HG03064 (cell line): ENCODE data around the gene TXNDC8.

ENCODE experiments used
- ATAC-seq: cut with Tn5 transposase; IDR thresholded peaks from one replicate; pipeline ENCODE4 v1.9.1; 2021; ENCODE audit warnings: low read depth; ENCODE audit not compliant: unreplicated experiment

TXNDC8 gene

DNA sequence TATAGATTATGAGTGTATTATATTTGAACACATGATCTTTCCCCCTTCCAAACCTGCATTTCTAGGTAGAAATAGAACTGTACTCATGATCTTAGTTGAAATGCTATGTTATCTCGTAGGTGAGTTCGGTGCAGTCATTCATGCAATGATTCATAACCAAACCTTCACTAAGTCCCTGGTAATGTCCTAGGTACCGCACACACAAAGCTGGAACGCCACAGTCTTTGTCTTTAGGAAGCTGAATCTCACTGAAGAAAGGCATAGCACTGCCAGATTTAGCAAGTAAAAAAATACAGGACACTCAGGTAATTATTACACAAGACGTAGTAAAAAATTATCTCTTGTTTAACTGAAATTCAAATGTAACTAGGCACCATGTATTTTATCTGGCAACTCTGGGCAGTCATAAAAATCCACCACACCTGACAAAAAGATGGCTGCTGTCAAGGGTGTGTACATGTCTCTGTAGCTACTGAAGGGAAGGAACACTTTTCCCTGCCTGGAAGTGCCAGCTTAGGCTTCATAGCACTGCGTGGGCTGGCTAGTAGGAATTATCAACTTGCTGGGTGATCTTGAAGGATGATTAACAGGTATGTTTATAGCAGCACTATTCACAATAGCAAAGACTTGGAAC is 53.3 kb downstream of the TXNDC8 start:
- ATAC-seq = no peak

DNA sequence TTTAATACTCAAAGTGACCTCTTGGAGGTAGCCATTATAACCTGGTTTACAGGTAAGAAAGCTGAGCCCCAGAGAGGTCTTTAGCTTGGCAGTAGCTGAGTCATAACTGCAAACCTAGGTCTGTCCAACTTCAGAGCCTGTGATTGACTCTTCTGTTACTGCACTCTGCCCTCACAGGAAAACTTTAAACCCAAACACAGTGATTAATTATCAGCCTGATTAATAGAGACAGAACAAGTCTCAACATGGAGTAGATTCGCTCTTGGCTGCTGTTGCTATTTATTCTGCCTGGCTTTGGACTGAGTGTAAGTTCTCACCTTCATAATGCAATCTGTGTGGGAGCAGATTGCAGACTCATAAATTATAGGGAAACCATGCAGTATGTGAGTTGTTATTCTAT is 53.9 kb downstream of the TXNDC8 start:
- ATAC-seq = no peak

DNA sequence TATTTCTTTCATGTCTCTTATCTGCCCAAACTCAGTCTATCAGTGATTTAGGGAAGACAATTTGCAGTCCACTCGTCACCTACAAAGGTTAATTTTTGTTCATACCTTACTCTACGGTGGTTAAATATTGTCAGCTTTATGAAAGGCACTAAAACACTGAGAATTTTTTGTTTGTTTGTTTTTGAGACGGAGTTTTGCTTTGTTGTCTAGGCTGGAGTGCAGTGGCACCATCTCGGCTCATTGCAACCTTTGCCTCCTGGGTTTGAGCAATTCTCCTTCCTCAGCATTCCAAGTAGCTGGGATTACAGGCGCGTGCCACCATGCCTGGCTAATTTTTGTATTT is 55.0 kb downstream of the TXNDC8 start:
- no peak for ATAC-seq

DNA sequence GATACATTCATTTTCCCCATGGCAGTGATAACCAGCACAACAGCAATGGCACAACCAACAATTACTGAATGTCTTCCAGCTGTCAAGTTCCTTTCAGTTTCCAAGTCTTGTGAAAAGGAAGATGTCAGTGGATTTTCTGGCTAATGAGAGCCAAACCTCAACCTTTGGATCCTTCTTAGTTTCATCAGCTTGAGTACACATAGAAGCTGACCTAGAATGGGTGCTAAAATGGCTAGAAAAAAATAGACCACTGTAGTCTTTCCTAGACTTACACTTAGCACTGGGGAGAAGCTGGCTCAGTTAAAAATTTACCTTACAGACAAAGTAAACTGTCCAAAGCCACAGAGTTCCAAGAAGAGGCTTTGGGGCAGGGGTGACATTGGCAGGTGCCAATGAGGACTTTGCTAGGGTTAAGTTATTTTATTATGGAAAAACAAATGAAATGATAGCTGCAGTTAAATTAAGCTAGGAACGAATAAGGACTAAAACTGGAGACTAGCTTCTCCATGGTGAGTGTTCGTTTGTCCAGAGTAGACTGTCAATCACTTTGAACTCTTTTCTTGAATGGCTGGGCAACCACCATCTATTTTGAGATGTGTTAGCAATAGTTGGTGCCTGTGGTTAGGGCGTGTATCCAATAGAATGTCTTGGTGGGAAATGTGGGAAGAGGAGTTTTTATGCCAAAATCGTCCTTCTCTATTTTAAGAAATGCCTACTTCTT is 55.5 kb downstream of the TXNDC8 start:
- no peak for ATAC-seq

DNA sequence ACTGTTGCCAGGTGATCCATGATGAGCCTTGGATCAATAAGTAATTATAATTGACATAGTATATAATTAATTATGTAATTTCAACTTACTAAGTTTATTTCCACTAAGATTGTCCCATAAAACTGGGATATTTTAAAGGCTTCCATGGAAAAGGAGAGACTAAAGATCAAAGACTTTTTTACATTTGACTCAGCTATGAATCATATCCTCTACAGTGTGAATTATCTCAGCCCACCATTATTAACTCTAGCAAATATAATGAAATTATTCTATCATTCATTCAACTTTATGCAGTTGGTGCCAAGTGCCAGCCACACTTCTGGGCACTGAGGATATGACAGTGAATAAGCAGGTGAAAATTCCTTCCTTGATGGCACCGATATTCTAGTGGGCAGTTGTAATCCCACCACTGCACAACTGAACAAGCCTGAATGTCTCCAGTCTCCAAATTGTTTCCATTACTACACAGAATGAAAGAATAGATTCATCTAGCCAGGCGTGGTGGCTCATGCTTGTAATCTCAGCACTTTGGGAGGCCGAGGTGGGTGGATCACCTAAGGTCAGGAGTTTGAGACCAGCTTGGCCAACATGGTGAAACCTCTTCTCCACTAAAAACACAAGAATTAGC is 59.5 kb downstream of the TXNDC8 start:
- no peak for ATAC-seq

DNA sequence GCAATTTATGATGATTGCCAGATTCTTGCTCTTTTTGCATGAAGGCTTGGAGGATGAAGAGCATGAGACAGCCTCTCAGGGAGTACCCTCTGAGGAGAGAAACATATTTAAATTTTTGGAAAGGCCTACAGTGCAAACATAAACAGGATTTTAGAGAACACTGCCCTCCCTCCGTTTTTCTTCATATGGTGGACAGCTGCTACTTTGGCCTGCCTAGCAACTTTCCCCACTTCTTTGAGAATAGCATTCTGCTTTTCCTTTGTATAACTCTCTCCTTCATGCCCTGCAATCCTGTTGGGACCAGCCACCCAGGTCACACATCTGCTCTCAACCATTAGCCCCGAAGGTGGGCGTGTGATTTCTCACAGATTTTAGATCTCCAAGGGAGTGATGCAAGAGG is 60.9 kb downstream of the TXNDC8 start:
- no peak for ATAC-seq

DNA sequence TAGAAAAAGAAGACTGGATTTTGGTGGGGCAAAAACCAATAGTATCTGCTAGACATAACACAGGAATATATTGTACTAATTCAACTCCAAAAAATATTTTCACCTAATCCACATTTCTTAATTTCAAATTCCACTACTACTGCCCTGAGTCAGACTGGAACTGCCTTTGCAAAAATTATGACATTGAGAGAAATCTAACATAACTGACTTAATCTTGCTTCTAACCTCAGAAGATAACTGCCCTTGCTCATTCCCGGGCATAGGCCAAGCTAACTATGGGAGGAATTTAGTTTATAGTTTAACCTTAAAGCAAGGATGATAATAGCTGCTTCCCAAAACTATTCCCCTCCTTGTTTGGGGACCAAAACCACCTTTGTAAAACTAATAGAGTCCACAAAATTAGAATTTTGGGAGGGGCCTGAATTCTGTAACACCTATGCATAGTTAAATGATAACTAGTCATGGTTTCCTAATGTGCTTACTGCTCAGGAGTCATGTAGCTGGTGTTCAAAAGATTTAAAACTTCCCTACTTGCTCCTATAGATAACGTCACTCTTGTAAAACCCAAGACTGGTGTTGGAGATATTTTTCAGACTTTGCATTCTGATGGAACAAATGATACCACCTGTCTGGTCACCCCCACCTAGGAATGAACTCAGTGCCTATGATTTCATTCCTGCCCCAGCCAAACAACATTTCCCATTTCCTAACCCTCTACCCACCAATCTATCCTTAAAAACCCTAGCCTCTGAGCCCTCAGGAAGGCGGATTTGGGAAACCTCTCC is 67.3 kb downstream of the TXNDC8 start:
- no peak for ATAC-seq

DNA sequence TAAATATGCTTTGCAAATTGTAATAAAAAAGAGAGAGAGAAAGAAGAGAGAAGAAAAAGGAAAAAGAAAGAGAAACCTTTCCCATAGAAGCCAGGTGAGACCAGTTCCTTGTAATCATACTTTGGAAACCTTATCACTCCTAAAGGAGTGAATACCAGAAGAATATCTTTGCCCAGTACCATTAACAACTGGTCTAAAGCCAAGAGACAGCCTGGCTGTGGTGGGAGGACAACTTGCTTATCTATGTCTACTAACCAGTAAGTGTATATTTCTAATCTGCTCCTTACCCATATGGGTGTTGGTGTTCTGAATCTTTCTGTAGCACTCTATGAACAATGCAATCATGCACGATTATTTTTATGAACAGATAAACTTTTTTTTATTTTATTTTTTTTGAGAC is 70.9 kb downstream of the TXNDC8 start:
- ATAC-seq = no peak

DNA sequence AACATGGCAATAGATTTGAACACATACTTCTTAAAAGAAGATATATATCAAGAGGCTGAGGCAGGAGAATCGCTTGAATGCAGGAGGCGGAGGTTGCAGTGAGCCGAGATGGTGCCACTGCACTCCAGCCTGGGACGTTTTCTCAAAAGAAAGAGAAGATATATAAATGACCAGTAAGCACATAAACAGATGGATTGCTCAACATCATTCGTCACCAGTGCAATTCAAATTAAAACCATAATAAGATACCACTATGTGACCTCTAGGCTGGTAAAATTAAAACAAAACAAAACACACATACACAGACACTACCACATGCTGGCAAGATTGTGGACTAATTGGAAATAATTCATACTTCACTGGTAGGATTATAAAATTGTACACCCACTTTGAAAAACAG is 76.0 kb downstream of the TXNDC8 start:
- ATAC-seq = no peak

DNA sequence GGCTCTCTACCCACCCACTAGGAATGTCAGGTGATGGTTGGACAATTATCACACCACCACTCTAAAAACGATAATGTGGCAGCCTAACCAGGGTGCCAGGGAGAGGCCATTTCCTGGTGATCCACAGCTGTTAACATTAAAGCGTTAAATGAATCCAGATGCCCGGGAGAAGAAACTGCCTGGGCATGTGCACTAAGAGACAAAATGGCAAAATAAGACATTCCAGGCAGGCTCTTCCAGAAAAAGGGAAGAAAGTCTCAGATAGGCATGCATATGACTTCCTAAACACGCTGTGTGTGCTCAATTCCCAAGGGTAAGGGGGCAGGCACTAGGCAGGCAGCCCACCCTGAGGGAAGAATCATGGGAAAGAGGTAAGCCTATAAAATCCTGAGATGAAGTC is 76.8 kb downstream of the TXNDC8 start:
- ATAC-seq = no peak

DNA sequence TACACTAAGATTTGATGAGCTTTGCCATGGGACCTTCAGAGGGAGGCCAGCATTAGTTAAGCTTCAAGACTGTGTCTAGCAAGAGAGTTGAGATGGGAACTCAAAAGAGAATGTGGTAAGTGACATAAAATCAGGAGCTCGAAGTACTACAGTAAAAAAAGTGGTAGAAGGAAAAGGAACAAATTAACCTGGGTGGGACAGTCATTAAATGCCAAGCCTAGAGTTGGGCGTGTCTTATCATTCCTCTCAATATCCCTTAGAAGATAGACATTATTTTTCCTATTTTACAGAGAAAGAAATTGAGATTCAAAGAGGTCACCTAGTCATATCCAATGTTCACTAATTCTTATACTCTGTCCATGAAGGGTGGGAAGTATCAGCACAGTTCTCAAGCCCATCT is 78.1 kb downstream of the TXNDC8 start:
- no peak for ATAC-seq

DNA sequence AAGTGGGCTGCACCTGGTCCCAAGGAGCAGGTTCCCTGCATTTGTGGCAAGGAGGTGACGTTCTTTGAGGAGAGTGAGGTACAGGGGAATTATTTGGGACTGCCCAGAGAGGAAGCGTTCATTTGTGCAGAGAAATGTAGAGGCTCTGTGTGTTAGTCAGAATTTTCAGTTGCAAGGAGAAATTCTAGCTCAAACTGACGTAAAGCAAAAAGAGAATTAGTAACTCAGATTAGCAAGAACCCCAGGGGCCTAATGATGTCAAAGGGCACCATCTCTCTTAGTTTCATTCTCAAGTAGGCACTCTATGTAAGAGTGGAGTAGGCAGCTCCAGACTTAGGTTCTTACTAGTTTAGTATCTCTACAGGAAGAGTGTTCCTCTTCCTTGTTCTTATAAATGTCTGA is 79.0 kb downstream of the TXNDC8 start:
- no peak for ATAC-seq

DNA sequence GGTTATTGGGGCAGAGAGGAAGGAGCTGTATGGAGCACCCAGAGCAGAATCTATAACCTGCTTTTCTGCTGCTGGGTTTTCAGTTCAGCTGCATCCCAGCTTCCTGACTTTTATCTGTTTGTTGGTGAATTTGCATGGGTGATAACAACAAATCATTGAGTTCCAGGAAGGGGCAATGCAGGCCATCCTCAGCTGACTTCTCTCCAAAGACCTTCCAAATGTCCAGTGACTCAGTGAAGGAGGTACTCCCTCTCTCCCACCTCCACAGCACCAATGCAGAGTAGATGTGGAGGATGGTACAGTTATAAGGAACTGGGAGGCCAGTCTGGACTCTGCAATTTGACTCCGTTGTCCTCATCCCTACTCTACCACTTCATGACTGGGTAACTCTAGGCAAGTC is 79.7 kb downstream of the TXNDC8 start:
- ATAC-seq = no peak

DNA sequence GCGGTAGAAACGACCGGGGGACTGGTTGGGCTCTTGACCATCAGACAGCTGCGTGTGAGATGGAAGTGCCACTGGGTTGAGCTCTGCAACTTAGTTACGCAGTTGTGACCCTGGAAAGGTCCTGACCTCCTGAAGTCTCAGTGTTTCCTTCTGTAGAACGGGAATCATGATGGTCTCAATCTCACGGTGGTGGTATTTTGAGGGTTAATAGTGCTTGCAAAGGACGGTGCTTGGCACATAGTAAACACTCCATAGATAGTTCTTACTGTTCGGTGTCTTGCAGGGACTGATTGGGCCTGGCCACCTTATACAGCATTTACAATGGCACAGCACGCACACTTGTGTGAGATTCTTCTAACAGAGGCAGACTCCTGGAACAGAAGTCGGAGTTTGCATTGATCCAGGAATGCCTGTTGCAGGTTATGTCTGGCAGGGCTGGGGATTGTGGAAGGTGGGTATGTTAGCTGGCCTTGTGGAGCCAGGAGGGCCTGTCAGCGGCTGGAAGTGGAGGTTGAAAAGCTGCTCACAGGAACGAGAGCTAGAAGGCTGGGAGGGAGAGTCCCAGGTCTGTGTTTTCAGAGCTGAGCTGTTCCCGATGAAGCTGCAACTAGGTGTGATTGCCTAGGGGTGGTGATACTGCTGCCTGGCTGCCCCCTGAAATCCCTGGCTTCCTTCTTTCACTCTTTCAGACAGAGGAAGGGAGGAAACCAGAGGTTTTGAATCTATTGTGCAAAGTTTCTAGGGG is 80.4 kb downstream of the TXNDC8 start:
- no peak for ATAC-seq

DNA sequence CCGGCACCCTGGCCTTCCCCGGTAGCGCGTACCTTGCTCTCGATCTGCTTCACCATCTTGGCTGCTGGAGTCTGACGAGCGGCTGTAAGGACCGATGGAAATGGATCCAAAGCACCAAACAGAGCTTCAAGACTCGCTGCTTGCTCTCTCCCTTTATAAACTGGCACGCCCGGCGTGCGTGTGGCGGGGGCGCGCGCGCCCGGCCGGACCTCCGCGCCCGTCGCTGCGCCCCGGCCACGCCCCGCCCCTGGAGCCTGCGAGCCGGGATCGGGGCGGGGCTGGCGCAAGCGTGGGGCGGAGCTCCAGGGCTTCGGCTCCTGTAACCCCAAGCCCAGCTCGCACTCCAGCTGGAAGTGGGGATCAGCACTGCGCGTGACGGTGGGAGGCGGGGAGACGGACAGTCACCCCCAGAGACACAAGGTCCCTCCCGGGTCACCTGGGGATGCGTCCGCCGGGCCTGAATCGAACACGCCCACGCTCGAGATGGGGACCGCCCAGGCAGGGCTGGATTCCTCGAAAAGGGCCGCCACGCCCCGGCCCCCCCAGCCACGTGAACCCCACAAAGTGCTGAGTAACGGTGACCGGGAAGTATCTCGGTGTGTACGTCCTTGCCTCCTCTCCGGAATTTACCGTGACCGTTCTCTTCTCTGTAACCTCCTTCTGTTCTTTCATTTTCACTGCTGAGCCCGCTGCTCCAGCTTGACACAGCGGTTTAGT is 81.1 kb downstream of the TXNDC8 start, which contains the start of gene TXN:
Gene TXN, minus strand, starts transcription at position 128 of the 717 bp plus-strand sequence. Its CDS starts 72 bp downstream, at position 56.
- ATAC-seq = peak; percentile 60

DNA sequence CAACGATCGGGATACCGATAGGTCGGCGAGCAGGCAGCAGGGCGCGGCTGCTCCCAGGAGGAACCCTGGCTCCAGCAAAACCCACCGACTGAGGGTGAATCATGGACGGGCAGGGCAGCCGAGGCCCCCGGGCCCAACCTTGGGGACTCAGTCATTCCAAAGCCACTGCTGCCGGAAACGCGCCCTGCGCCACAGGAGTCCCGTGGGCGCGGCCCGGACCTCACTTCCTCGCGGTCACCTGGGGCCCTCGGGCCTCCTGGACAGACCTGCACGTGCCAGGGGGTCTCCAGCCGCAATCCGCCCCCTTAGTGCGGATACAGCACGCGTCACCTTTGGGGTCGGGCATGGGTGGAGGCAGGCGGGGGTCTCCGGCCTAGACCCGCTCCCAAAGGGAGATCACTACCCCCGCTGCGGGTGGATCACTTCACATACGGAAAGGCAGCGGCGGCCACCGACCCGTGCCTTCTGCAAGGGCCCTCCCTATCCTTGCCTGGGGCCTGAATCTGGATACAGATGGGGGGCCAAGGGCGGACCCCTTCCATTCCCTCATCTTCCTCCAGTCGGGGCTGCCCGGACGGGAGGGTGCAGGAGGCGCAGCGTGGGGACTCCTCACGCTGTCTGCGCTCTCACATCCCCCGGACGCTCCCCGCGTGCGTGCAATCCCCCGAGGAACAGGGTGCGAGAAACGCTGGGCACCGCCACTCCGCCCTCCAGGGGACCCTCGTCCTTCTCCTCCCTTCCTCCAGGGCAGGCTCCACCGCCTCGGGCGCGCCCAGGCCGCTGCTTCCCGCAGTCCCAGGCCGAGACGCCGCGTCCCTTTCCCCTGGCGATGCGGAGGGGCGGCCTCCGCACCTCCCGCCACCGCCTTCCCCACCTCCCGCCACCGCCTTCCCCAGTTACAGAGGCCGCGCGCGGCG is 81.9 kb downstream of the TXNDC8 start:
- ATAC-seq = peak; percentile 24

DNA sequence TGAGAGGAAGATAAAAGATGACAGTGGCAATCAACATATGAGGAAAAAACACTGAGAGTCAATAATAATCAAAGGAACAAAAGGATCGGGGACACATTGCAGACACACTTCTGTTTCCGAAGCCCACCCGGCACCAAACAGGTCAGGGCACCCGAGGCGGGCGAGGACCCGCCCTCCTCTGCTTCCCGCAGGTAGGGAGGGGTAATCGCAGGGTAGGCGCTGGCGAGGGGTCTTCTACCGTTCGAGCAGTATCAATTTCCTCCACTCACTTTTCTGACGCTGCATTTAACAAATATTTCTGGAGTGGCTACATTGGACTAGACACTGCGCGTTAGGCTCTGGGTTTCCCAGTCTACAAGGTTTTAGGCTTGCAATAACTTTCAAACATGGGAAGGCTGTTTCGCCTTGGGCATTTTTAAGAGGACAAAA is 82.6 kb downstream of the TXNDC8 start:
- ATAC-seq = no peak

DNA sequence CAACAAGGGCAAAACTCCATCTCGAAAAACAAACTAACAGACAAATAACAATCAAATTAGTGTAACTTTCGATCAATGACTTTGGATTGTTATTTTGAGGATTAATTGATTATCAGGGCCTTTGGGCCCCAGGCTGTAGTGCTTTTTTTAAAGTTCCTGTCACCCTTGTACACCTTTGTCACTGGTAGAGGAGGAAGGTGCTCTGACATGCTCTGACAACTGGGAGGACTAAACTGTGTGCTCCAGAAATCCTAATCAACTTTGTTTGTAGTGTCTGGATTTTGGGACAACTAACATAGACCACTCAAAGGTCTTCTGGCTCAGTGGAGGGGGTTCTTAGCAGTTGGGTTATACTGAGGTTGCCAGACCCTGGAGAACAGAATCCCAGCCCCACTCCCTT is 83.2 kb downstream of the TXNDC8 start:
- no peak for ATAC-seq
